Thyroid gland (tissue), 4 donors: ENCODE results near the gene HIPK2. TPM values are rescaled to one million over a fixed set of nuclear protein-coding genes. Genes with fewer than 3 reads are reported as not detected.
A peak's percentile ranks its signal among the peaks of the same experiment; 100 is the strongest.

Source experiments
- DNase-seq, 2 donors: peaks; one replicate each; pipeline ENCODE4 v3.0.0-alpha.2; 2019
- H3K27ac ChIP-seq, 3 donors: fragments of 200-600 bp; sonication (generic); 1 replicate in 2 of 3; 2 replicates in 1 of 3; pipeline ENCODE4 v1.5.1; 2016 to 2019; ENCODE audit warnings: mild to moderate bottlenecking in 1 of 3, moderate library complexity in 1 of 3
- H3K27me3 ChIP-seq: fragments of 200-600 bp; sonication (generic); one replicate; pipeline ENCODE4 v1.5.1; 2019
- H3K36me3 ChIP-seq, 2 donors: fragments of 200-600 bp; sonication (generic); one replicate each; pipeline ENCODE4 v1.5.1; 2016 to 2019
- H3K4me1 ChIP-seq, 2 donors: fragments of 200-600 bp; sonication (generic); one replicate each; pipeline ENCODE4 v1.5.1; 2017 to 2019
- H3K4me3 ChIP-seq, 3 donors: fragments of 200-600 bp; sonication (generic); replicated peaks in 1 of 3; 1 replicate in 2 of 3; 2 replicates in 1 of 3; pipeline ENCODE4 v1.5.1; 2016; ENCODE audit warnings: mild to moderate bottlenecking in 1 of 3
- H3K9me3 ChIP-seq: fragments of 200-600 bp; sonication (generic); one replicate; pipeline ENCODE4 v1.5.1; 2017
- POLR2A ChIP-seq, 2 donors: fragments of 450-650 bp; IDR thresholded peaks; one replicate each; pipeline ENCODE4 v1.6.1; 2017; ENCODE audit warnings: antibody characterized with exemption in 2 of 2, mild to moderate bottlenecking in 2 of 2, moderate library complexity in 1 of 2
- WGBS, 2 donors: methylation state at CpG; one replicate each; pipeline ENCODE4 v1.1.5; 2017; 5-methylcytosine and 5-hydroxymethylcytosine counted together
- intact Hi-C: fragments of 100-400 bp; cut with DNase I; formaldehyde crosslinking; loops from one replicate; pipeline ENCODE4 v1.15.1; 2023
- total RNA-seq, 4 donors: library from RNA; depleted of rRNA; stranded (reverse); fragments of >200 nt; gene quantifications; one replicate each; pipeline ENCODE4 v1.2.3, GENCODE V29; 2016
- TF ChIP-seq, protein P1 (sequence below), 6 experiments: fragments of 200-600 bp in 3 of 6; fragments of 450-650 bp in 3 of 6; sonication (generic) in 3 of 6; IDR thresholded peaks; one replicate each; pipeline ENCODE4 v1.5.1; 2016 to 2019; ENCODE audit warnings: antibody characterized with exemption in 6 of 6, mild to moderate bottlenecking in 2 of 6, inconsistent platforms in 1 of 6, moderate library complexity in 1 of 6

The HIPK2 gene
- total RNA-seq, 4 donors from 2014 or later = 31.3 to 58.5 (median 41.0) TPM

DNA sequence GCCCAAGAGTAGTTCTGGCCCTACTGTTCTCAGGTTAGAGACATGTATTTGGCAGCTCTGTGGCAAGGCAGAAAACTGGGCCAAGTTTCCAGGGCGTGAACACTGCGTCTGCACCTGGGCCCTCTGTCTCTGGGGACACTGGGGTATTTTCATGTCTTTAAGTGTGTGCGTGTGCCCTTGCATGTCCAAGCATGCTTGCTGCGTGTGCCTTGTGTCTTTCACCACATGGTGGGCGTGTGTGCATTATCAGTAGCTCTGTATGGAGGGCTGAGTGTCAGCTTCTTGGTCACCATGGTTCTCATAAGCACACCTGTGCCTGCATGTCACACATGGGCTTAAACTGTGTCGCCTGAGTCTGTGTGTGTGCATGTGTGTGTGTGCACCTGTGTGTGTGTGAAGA, 69.3 kb downstream of the HIPK2 start:
- intact Hi-C loops = no loop called here
- Histone ChIP-seq H3K4me3 (no peak overlapping the region), H3K27me3 (no peaks in the 10 kb centered on the region), H3K27ac (no peak overlapping the region), H3K4me1 (peaks cover 0 to 3% of the 10 kb centered on the region in 2 donors), H3K9me3 (no peaks in the 10 kb centered on the region), H3K36me3 (no peaks in the 10 kb centered on the region)
- no peak for DNase-seq
- TF ChIP-seq POLR2A (IDR thresholded peaks at IDR 0.05) = no peak
- TF ChIP-seq, protein P1, sequence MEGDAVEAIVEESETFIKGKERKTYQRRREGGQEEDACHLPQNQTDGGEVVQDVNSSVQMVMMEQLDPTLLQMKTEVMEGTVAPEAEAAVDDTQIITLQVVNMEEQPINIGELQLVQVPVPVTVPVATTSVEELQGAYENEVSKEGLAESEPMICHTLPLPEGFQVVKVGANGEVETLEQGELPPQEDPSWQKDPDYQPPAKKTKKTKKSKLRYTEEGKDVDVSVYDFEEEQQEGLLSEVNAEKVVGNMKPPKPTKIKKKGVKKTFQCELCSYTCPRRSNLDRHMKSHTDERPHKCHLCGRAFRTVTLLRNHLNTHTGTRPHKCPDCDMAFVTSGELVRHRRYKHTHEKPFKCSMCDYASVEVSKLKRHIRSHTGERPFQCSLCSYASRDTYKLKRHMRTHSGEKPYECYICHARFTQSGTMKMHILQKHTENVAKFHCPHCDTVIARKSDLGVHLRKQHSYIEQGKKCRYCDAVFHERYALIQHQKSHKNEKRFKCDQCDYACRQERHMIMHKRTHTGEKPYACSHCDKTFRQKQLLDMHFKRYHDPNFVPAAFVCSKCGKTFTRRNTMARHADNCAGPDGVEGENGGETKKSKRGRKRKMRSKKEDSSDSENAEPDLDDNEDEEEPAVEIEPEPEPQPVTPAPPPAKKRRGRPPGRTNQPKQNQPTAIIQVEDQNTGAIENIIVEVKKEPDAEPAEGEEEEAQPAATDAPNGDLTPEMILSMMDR (IDR thresholded peaks at IDR 0.05) = no peak
- 94 to 98% methylated on average over 4 to 6 of the region's 6 CpGs for WGBS, 2 donors

DNA sequence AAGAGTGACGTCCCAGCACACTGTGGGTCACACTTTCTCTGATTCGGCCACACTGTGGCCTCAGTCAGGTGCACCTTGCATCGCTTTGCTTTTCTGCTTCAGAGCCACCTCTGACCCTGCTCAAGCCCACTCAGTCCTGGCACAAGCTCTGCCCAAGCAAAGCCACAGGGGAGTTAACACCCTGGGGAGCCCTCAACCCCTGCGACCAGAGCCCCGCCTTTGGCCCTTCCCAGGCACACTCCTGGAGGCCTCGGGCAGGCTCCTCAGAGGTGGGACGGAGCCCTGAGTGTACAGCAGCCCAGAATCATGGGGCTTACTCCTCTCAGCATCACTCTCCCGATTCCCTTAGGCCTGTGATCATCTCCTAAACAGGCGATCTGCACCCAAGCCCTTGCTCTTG, 71.0 kb downstream of the HIPK2 start:
- Histone ChIP-seq H3K36me3 (no peaks in the 10 kb centered on the region), H3K4me3 (no peak overlapping the region), H3K27ac (no peak overlapping the region), H3K9me3 (no peaks in the 10 kb centered on the region), H3K27me3 (no peaks in the 10 kb centered on the region), H3K4me1 (peaks cover 8 to 9% of the 10 kb centered on the region in 2 donors)
- intact Hi-C loops = no loop called here
- DNase-seq = no peak
- TF ChIP-seq POLR2A (IDR thresholded peaks at IDR 0.05) = no peak
- TF ChIP-seq, protein P1 (IDR thresholded peaks at IDR 0.05) = no peak
- WGBS, 2 donors = 84 to 94% methylated on average over 5 to 9 of the region's 9 CpGs

DNA sequence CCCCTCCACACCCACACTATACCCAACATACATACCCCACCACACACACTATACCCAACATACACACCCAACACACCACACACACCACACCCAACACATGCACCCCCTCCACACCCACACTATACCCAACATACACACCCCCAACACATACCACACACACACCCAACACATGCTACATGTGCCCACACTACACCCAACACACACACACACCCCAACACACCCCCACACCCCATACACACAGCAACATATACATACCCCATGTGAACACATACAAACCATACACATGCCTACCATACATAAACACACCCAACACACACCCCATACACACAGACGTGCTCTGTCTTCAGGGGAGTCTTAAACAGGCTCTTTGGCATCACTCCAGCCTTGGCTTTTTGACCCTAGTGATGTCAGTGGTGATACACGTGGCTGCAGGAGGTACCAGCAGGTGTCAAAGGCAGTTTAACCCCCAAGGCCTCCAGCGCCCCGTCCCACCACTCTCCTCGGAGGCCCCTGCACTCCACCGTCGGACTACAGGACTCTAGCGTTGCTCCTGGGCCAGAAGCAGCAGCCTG, 73.4 kb downstream of the HIPK2 start:
- no peak for DNase-seq
- Histone ChIP-seq H3K4me3 (no peak overlapping the region), H3K27me3 (no peaks in the 10 kb centered on the region), H3K36me3 (no peaks in the 10 kb centered on the region), H3K4me1 (peaks cover 8 to 11% of the 10 kb centered on the region in 2 donors), H3K27ac (no peak overlapping the region), H3K9me3 (no peaks in the 10 kb centered on the region)
- TF ChIP-seq, protein P1 (IDR thresholded peaks at IDR 0.05) = no peak
- no peak for TF ChIP-seq POLR2A (IDR thresholded peaks at IDR 0.05)
- intact Hi-C loops = no loop called here
- WGBS, 2 donors = 79 to 87% methylated on average over 6 to 8 of the region's 8 CpGs

DNA sequence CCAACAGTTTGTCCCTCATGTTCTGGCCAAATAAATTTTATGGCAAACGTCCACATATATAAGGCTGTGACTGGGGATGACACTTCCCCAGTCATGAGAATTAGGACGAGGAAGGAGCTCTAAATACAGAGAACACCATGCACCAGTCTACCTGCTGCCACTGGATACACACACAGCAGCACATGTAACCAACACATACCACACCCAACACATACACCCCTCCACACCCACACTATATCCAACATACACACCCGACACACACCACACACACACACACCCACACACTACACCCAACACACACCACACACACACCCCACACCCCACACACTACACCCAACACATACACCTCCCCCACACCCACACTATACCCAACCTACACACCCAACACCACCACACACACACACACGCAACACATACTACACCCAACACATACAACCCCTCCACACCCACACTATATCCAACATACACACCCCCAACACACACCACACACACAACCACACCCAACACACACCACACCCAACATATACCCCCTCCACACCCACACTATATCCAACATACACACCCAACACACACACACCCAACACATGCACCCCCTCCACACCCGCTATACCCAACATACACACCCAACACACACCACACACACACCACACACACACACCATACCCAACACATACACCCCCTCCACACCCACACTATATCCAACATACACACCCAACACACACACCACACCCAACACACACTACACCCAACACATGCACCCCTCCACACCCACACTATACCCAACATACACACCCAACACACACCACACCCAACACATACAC, 74.1 kb downstream of the HIPK2 start:
- peak overlapping the region in 1 of 3 donors; percentile 3 for H3K27ac ChIP-seq
- intact Hi-C loops = no loop called here
- TF ChIP-seq, protein P1 (IDR thresholded peaks at IDR 0.05) = no peak
- TF ChIP-seq POLR2A (IDR thresholded peaks at IDR 0.05) = no peak
- no peaks in the 10 kb centered on the region for H3K9me3 ChIP-seq
- 84 to 94% methylated on average over 5 of the region's 5 CpGs for WGBS, 2 donors
- H3K36me3 ChIP-seq = no peaks in the 10 kb centered on the region
- DNase-seq = no peak
- H3K4me1 ChIP-seq = peaks cover 8 to 11% of the 10 kb centered on the region in 2 donors
- no peaks in the 10 kb centered on the region for H3K27me3 ChIP-seq
- no peak overlapping the region for H3K4me3 ChIP-seq
